K562 (cell line): ENCODE measurements around the gene ADD3. TPM values are rescaled to one million over a fixed set of nuclear protein-coding genes. Genes with fewer than 3 reads are reported as not detected.

ENCODE experiments used
- ATF1 ChIP-seq, 2 experiments: fragments of 450-650 bp in 1 of 2; IDR thresholded peaks; 2 replicates each; pipeline ENCODE4 v1.6.1; 2016; ENCODE audit warnings: missing compliant biosample characterization in 1 of 2, missing genetic modification characterization in 1 of 2
- COPS2 ChIP-seq: fragments of 450-650 bp; conservative IDR thresholded peaks from 2 replicates; pipeline ENCODE4 v1.6.1; 2016; ENCODE audit warnings: mild to moderate bottlenecking, moderate library complexity
- EHMT2 ChIP-seq: fragments of 450-650 bp; IDR thresholded peaks from 2 replicates; pipeline ENCODE4 v1.6.1; 2018; ENCODE audit warnings: antibody characterized with exemption
- GABPB1 ChIP-seq: sonication (generic); formaldehyde crosslinking; IDR thresholded peaks from 2 replicates; pipeline ENCODE4 v1.8.0; 2022; ENCODE audit warnings: mild to moderate bottlenecking, missing genetic modification reagents
- GTF2F1 ChIP-seq: IDR thresholded peaks from 2 replicates; pipeline ENCODE4 v1.6.1; 2011; ENCODE audit warnings: low read depth, low read length, improper control_type of control experiment
- KHSRP ChIP-seq: fragments of 450-650 bp; IDR thresholded peaks from 2 replicates; pipeline ENCODE4 v1.6.1; 2017
- MAZ ChIP-seq, 2 experiments: fragments of 450-650 bp in 1 of 2; sonication (generic) in 1 of 2; formaldehyde crosslinking; IDR thresholded peaks in 1 of 2; conservative IDR thresholded peaks in 1 of 2; 2 replicates each; pipeline versions ENCODE4 v1.4.0 to v1.5.0; 2020; ENCODE audit warnings: mild to moderate bottlenecking in 1 of 2, missing genetic modification reagents in 1 of 2
- NCOA2 ChIP-seq, 2 experiments: fragments of 450-650 bp; IDR thresholded peaks; 2 replicates each; pipeline ENCODE4 v1.6.1; 2018; ENCODE audit warnings: mild to moderate bottlenecking in 2 of 2, moderate library complexity in 1 of 2; ENCODE audit not compliant: partially characterized antibody in 2 of 2
- NEUROD1 ChIP-seq: fragments of 150-350 bp; IDR thresholded peaks from 2 replicates; pipeline ENCODE4 v1.6.1; 2014; ENCODE audit warnings: borderline replicate concordance, low read length, low read depth; ENCODE audit not compliant: partially characterized antibody
- PATZ1 ChIP-seq: fragments of 250-450 bp; sonication (Bioruptor Pico); IDR thresholded peaks from 2 replicates; pipeline ENCODE4 v1.5.0; 2020; ENCODE audit warnings: mild to moderate bottlenecking, borderline replicate concordance
- PCBP2 ChIP-seq: fragments of 200-400 bp; formaldehyde crosslinking; IDR thresholded peaks from 2 replicates; pipeline ENCODE4 v1.6.1; 2018; ENCODE audit warnings: low read length, low read depth, mild to moderate bottlenecking, moderate library complexity; ENCODE audit not compliant: poor library complexity, severe bottlenecking
- PTRF ChIP-seq: fragments of 450-650 bp; IDR thresholded peaks from 2 replicates; pipeline ENCODE4 v1.6.1; 2016; ENCODE audit warnings: mild to moderate bottlenecking, missing genetic modification characterization, missing compliant biosample characterization
- STAG1 ChIP-seq: sonication (generic); formaldehyde crosslinking; IDR thresholded peaks from 2 replicates; pipeline ENCODE4 v1.5.0; 2020; ENCODE audit warnings: missing genetic modification reagents, borderline replicate concordance
- SUPT5H ChIP-seq: fragments of 450-650 bp; IDR thresholded peaks from 2 replicates; pipeline ENCODE4 v1.6.1; 2016
- TGIF2 ChIP-seq: sonication (generic); formaldehyde crosslinking; IDR thresholded peaks from 2 replicates; pipeline ENCODE4 v1.8.1; 2022; ENCODE audit warnings: mild to moderate bottlenecking, missing genetic modification reagents, moderate library complexity
- U2AF2 ChIP-seq: fragments of 200-400 bp; formaldehyde crosslinking; optimal IDR thresholded peaks from 2 replicates; pipeline ENCODE3; 2017; ENCODE audit warnings: low read depth, mild to moderate bottlenecking, low read length
- XRCC3 ChIP-seq: fragments of 450-650 bp; IDR thresholded peaks from 2 replicates; pipeline ENCODE4 v1.6.1; 2017; ENCODE audit warnings: mild to moderate bottlenecking, moderate library complexity
- ZC3H4 ChIP-seq: sonication (generic); formaldehyde crosslinking; IDR thresholded peaks from 2 replicates; pipeline ENCODE4 v1.9.0; 2021; ENCODE audit warnings: missing genetic modification reagents, borderline replicate concordance
- ZNF12 ChIP-seq: sonication (generic); formaldehyde crosslinking; IDR thresholded peaks from 2 replicates; pipeline ENCODE4 v1.4.0; 2020; ENCODE audit warnings: mild to moderate bottlenecking, missing genetic modification reagents
- ZNF121 ChIP-seq: sonication (generic); formaldehyde crosslinking; conservative IDR thresholded peaks from 2 replicates; pipeline ENCODE4 v1.8.0; 2022; ENCODE audit warnings: missing genetic modification reagents
- ZNF224 ChIP-seq: sonication (generic); formaldehyde crosslinking; IDR thresholded peaks from 2 replicates; pipeline ENCODE4 v1.8.0; 2022; ENCODE audit warnings: mild to moderate bottlenecking, missing genetic modification reagents
- ZNF277 ChIP-seq: fragments of 250-450 bp; sonication (Bioruptor Pico); IDR thresholded peaks from 2 replicates; pipeline ENCODE4 v1.8.0; 2022; ENCODE audit warnings: inconsistent platforms, mild to moderate bottlenecking, moderate library complexity, borderline replicate concordance
- ZNF512 ChIP-seq: IDR thresholded peaks from 2 replicates; pipeline ENCODE4 v1.6.1; 2016; ENCODE audit warnings: missing genetic modification characterization, missing compliant biosample characterization
- ZNF589 ChIP-seq: fragments of 200-800 bp; sonication (Bioruptor generic); IDR thresholded peaks from 2 replicates; pipeline ENCODE4 v1.6.1; 2016; ENCODE audit warnings: low read depth, missing genetic modification characterization, missing compliant biosample characterization
- ZNF785 ChIP-seq: fragments of 250-450 bp; sonication (Bioruptor Pico); IDR thresholded peaks from 2 replicates; pipeline ENCODE4 v1.4.0; 2020; ENCODE audit warnings: mild to moderate bottlenecking
- polyA plus RNA-seq, 8 experiments: library from polyadenylated mRNA; depleted of rRNA in 4 of 8; stranded (reverse) in 5 of 8; unstranded in 3 of 8; fragments of >200 nt; fragmentation: Nextera tagmentation in 2 of 8; fragmentation: Illumina TruSeq in 1 of 8; extraction: Ambion mirVana in 2 of 8; extraction: Trizol in 1 of 8; gene quantifications; 2 replicates each; pipeline versions ENCODE4 v1.2.1 to v1.2.3, GENCODE V29; 2011 to 2014; ENCODE audit warnings: inconsistent platforms in 1 of 8, missing spikeins in 1 of 8
- total RNA-seq, 7 experiments: library from RNA; depleted of rRNA in 6 of 7; stranded (reverse); fragments of >200 nt in 6 of 7; fragmentation: Illumina TruSeq in 2 of 7; extraction: Trizol in 2 of 7; gene quantifications; 2 replicates each; pipeline versions ENCODE4 v1.2.1 to v1.2.3, GENCODE V29; 2011 to 2021; ENCODE audit warnings: low replicate concordance in 1 of 7

ADD3 gene
- total and polyA plus RNA-seq, 9 of the 15 experiments (the other 6 are each of a cell fraction or from before 2014, with no cell fraction given), result 13.2 to 125 (median 31.7) TPM

GRCh38 chr10:109982123-109982522 is 25.7 kb upstream of the ADD3 start (continued):
- TF ChIP-seq KHSRP, result no peak
- no peak for TF ChIP-seq ATF1 (CRISPR knock-in tag; IDR thresholded peaks at IDR 0.05)
- no peak for TF ChIP-seq ATF1 (tag; IDR thresholded peaks at IDR 0.05)
- TF ChIP-seq U2AF2, result no peak
- no peak for TF ChIP-seq MAZ (CRISPR knock-in tag; conservative IDR thresholded peaks at IDR 0.05 in 1 of 2, IDR thresholded peaks at IDR 0.05 in 1 of 2)
- TF ChIP-seq COPS2, result no peak
- TF ChIP-seq ZNF277, result no peak
- TF ChIP-seq EHMT2, result no peak
- TF ChIP-seq GABPB1 (CRISPR knock-in tag), result no peak
- no peak for TF ChIP-seq ZNF589 (CRISPR knock-in tag)
- no peak for TF ChIP-seq ZNF121 (CRISPR knock-in tag)
- no peak for TF ChIP-seq GTF2F1
- no peak for TF ChIP-seq ZNF785 (CRISPR knock-in tag)
- TF ChIP-seq NCOA2 (IDR thresholded peaks at IDR 0.05; ENCODE audit: partially characterized antibody in 2 of 2), result no peak
- no peak for TF ChIP-seq ZC3H4 (CRISPR knock-in tag)
- no peak for TF ChIP-seq PCBP2
- TF ChIP-seq PTRF (tag), result no peak
- no peak for TF ChIP-seq STAG1 (CRISPR knock-in tag)
- no peak for TF ChIP-seq XRCC3
- TF ChIP-seq NEUROD1, result no peak
- no peak for TF ChIP-seq PATZ1 (CRISPR knock-in tag)
- no peak for TF ChIP-seq ZNF12 (CRISPR knock-in tag)
- TF ChIP-seq SUPT5H, result no peak
- TF ChIP-seq TGIF2 (CRISPR knock-in tag), result no peak
- no peak for TF ChIP-seq ZNF224 (CRISPR knock-in tag)
- no peak for TF ChIP-seq ZNF512 (tag)
